HG03025 (cell line): ENCODE results near the gene TMEM212.
"Not testable (repeated sequence)": the region's sequence is repeated elsewhere in the genome, so short reads cannot be mapped to it uniquely, and the experiment has no call there.

ENCODE experiments used
- ATAC-seq: cut with Tn5 transposase; IDR thresholded peaks from one replicate; pipeline ENCODE4 v1.9.1; 2021; ENCODE audit warnings: mild to moderate bottlenecking, moderate library complexity; ENCODE audit not compliant: unreplicated experiment, low FRiP score

The TMEM212 gene

GRCh38 chr3:171850960-171851659 lies 8.0 kb downstream of the TMEM212 start:
- no peak for ATAC-seq

DNA sequence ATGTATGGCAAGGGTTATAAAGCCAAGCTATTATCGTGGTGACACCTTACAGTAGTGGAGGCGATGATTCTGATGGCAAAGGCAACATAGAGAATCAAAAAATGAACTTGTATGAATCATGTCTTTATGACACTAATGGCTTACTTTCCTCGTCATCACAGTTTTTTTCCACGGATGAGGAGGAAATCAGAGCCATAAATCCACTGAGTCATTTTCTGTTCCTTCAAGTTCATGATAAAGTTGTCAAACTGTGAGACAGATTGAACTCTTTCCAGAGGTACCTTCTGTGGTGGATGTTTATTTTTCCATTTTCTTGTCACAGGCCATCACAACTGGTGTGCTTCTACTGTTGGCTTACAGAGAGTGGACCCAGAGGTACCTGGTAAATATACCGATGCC lies 8.5 kb downstream of the TMEM212 start:
- no peak for ATAC-seq

DNA sequence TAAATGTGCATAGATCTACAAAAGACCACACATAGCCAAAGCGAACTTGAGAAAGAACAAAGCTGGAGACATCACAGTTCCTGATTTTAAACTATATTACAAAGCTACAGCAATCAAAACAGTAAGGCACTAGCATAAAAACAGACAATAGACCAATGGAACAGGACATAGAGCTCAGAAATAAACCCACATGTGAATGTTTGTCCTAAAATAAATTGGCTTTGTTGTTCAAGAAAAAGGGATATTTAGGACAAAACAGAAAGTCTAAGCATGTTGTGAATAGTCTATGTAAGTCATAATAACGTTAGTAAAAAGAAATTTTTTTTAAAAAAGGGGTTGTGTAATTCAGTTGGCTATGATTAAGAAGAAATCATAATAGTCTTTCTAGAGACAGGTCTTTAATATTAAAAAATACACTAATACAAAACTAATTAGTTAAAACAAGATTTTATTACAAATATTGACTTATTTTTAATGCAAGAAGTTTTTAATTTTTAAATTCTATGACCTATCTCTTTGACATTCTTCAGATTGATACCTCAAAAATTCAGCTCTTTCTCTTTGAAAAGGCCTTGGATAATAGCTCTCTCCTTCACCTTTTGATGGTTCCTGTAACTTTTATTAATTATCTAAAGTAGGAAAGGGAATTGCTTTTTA lies 11.6 kb downstream of the TMEM212 start:
- no peak for ATAC-seq

- ATAC-seq, result not testable (repeated sequence)
Measured at GRCh38 chr3:171858770-171859169, 15.6 kb downstream of the TMEM212 start.

DNA sequence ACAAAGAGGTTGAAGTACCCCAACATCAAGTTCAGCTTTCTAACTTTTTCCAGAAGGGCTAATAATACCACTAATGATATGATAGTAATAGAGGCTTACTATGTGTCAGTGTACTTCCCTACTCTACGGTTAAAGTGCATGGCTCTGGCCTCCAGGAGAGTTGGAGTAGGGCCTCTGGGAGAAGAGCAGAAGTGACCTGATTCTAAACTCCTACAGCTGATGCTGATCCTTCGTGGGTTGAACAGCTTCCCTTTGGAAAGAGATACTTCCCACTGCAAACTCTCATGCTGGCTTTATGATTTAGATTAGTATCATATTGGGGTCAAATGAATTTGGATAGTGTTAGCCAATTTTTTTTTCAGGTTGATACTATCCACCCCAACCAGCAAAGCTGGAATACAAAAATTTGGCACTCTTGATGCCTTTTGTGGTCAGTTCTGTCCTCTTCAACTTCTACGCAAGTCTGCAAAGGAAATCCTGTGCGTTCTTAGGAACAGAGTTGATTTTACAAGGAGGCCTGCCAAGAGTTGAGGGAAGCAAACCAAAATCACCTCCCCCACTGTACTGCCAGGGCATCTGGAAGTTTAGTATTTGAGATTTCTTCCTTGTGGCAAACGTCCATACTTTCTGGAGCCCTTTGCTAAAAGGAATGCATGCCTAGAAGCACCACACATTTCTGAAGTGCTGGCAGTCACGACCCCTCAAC lies 17.8 kb downstream of the TMEM212 start:
- no peak for ATAC-seq

DNA sequence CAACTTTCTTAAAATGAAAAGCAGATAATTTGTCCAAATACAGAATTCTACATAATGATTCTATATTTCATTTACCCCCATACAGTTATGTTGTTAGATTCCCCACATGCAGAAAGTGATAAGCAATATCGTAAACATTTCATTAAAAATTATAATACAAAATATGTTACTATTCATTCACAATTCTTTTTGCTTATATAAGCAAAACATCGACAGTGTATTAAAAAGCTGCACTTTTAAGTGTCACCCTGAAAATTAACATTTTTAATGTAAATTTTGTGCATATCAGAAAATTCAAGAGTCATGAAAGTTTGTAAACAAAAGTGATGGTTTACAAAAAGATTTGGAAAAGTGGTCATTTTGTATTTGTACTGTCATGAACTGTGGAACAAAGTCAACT lies 19.2 kb downstream of the TMEM212 start:
- no peak for ATAC-seq

GRCh38 chr3:171862993-171863521 lies 19.9 kb downstream of the TMEM212 start:
- no peak for ATAC-seq

DNA sequence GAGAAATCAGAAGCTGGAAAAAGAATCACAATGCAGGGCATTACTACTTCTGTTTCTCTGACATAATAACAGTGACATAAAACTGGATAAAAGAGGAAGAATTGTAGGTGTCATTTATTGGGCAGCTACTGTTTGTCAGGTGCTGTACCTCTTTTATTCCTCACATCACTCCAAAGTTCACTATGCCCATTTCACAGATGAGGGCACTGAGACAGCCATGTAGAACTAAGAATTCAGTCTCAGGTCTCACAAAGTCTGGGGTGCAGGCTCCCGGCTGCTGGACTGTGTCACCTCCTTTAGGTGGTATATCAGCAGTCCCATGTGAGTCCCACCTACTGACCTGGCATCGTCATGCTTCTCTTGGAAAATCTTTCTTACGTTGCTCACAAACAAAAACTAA lies 20.8 kb downstream of the TMEM212 start:
- ATAC-seq, result no peak

GRCh38 chr3:171865191-171865865 lies 22.2 kb downstream of the TMEM212 start:
- no peak for ATAC-seq

GRCh38 chr3:171867981-171868380 lies 24.8 kb downstream of the TMEM212 start:
- no peak for ATAC-seq

DNA sequence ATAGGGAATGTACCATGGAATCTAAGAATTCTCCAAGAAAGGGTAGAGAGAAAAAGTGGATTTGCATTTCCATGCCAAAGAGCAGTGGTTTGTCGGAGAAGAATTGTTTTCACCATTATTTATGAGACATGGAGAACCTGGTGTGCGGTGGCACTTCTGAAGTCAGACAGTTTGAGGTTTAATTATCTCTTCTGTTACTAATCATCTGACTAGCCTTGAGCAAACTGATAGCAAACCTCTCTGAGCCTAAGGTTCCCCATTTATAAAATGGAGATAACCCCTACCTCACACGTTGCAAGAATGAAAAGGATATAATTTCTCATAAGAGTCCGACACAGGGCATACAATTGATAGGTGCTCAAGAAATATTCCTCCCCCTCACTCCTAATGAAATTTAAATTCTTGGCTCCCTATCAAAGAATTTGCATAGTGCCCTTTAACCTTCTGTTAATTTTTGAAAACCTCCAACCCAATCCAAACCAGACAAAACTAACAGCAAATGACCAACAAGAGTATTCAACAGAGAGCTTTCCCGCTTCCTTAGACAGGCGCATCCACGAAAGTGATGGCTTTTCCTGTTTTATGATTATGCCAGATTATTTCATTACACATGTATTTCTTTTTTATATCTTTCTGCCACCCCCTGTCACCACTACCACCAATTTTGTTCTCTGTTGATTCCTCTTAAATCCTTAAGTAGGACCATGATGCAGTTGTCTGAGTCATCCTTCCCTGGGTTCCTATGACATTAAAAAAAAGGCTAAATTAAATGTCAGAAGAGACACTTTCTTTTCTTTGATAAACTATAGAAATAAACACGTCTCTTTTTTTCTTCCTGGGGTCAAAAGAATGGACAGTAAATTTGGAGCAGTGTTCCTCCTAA lies 28.5 kb downstream of the TMEM212 start:
- no peak for ATAC-seq

DNA sequence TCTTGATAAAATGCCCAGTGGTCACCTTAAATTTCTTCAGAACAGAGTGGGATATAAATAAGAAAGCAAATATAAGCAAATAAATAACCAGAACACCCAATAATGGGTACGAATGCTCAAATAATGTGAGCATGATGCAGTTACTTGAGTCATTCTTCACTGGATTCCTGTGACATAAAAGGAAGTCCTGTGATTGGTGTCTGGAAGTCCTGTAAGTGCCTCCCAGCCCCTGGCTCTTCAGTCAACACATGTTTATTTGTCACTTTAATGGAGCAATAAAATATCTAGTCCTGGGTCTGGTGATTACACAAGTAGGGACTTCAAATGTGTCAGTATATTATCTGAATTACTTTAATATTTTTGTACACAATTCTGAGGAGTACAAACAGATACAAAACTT lies 30.4 kb downstream of the TMEM212 start:
- ATAC-seq, result no peak

DNA sequence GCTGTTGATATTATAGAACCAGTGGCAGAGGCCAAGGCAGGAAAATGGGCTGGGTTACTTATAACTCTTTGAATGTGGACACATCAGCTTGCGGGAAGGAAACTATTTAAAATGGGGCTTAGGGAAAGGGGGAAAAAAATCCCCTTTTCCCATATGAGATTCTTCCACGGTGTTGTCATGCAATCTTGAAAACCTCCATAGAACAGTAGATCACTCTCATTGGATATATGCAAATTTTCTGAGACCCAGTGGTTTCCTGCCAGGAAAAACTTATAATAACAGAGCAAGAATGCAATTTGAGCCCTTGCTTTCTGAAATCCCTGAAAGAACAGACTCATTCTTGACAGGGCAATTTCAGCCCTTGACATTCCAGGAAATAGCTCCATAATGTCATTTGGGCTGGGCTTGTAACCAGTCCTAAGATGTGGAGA lies 31.1 kb downstream of the TMEM212 start:
- ATAC-seq, result no peak

DNA sequence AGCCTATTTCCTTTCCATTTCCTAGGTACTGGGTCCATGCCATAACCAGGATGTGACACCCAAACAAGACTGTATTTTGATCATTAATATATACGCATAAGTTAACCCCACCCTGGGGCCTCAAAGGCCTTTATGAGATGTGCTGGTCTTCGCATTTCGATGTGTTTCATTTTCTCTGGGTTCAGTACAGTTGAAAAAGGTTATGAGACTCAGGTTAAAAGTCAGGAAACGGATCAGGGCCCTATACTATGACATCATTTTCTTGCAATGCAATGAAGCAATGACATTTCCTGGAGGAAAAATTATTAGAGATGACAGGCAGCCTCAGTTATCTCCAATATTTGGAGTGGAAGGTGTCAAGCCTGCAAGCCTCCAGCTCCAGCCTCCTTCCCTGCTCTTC lies 31.7 kb downstream of the TMEM212 start:
- no peak for ATAC-seq

DNA sequence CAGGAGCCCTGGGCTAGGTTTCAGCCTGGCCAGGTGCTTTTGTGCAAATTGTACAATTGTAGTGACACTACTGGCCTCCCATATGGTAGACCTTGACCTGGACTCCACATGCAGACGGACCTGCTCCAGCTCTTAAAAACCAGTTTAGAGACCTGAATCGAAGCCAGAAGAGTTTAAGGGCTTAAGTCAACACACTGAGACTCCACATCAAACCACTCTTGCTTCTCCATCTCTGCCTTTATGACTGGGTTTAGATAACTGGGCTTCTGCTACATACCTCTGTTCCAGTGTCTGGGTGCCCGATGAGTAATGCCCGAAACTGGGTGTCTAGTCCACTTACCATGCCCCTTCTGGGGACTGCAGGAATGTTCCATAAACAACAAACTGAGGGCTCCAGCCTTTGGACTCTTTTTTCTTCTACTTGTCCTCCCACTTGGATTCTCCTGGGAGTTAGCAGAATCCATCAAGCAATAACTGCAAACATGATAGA lies 32.8 kb downstream of the TMEM212 start:
- no peak for ATAC-seq

DNA sequence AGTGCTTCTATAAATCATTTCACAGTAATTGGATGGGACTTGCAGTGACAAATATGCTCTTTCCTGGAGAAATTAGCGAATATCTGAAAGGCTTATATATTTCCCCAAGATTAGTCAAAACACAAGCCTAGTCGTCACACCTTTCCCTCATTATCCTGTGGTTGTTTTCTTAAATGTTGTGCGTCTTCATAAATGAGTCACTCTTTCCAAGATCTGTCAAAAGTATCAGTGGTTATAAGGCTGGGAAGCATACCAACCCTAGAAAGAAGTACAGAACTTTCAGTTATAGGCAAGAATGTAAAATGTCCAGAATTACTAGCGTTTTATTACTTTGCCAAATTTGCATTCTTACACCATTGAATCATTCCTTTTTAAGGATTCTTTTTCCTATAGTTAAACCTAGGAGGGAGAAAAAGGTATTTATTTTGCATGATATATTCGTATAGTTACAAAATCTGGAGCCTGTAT lies 33.6 kb downstream of the TMEM212 start:
- no peak for ATAC-seq

DNA sequence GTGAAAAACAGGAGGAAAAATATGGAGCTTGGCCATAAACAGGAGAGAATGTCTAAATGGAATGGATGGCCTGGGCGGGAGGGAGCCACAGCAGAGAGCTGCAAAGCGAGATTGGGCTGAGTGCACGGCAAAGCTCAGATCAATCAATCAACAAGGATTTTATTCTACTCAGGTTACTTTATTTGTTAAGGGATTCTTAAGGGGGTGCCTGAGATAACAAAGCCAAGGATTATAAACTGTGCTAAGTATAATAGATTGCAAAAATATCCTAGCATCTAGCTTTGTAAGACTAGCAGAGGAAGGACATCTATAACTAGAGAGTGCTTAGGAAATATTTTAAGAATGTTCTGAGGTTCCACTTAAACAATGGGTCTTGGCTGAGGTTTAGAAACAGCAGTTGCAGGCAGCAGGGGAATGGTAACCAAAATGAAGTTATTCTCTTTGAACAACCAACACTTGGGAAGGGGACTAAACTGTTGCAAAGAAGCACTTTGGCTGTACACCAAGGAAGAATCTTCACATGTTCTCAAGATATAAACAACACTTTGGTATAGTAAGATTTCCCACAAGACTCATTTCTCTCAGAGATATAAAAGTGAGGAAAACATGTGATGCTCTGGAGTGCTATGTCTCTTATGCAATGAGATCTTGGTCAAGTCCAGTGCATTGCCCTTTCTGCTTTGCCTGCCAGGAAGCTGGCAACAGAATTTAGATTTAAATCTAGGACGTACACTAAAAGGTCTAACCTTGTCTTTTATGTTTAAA lies 35.5 kb downstream of the TMEM212 start:
- no peak for ATAC-seq

GRCh38 chr3:171879472-171879871 lies 36.3 kb downstream of the TMEM212 start:
- ATAC-seq, result no peak
